Neural progenitor cell (in vitro differentiated cells): ENCODE results near the gene SLC35F2. TPM values are rescaled to one million over a fixed set of nuclear protein-coding genes. Genes with fewer than 3 reads are reported as not detected.

Experiments
- DNase-seq: peaks from one replicate; pipeline ENCODE4 v3.0.0-alpha.2; 2016; ENCODE audit warnings: low spot score
- H2AFZ ChIP-seq: fragments of 200-600 bp; sonication (generic); replicated peaks from 2 replicates; pipeline ENCODE4 v1.6.1; 2016; ENCODE audit warnings: antibody characterized with exemption
- H3F3A ChIP-seq: fragments of 200-600 bp; sonication (generic); 2 replicates; pipeline ENCODE4 v1.6.1; 2016; ENCODE audit warnings: antibody characterized with exemption, low read depth
- H3K27ac ChIP-seq: fragments of 200-600 bp; sonication (generic); 2 replicates; pipeline ENCODE4 v1.5.1; 2016; ENCODE audit warnings: mild to moderate bottlenecking
- H3K27me3 ChIP-seq: fragments of 200-600 bp; sonication (generic); 2 replicates; pipeline ENCODE4 v1.6.1; 2016; ENCODE audit warnings: mild to moderate bottlenecking, moderate library complexity
- H3K36me3 ChIP-seq: fragments of 200-600 bp; sonication (generic); 2 replicates; pipeline ENCODE4 v1.5.1; 2016
- H3K4me1 ChIP-seq: fragments of 200-600 bp; sonication (generic); 2 replicates; pipeline ENCODE4 v1.6.1; 2016; ENCODE audit warnings: mixed run types
- H3K4me2 ChIP-seq: fragments of 200-600 bp; sonication (generic); 2 replicates; pipeline ENCODE4 v1.6.1; 2016
- H3K4me3 ChIP-seq: fragments of 200-600 bp; sonication (generic); 2 replicates; pipeline ENCODE4 v1.5.1; 2016
- H3K79me2 ChIP-seq: fragments of 200-600 bp; sonication (generic); 2 replicates; pipeline ENCODE4 v1.6.1; 2016; ENCODE audit warnings: low read depth
- H3K9ac ChIP-seq: fragments of 200-600 bp; sonication (generic); 2 replicates; pipeline ENCODE4 v1.6.1; 2016
- H3K9me3 ChIP-seq: fragments of 200-600 bp; sonication (generic); 2 replicates; pipeline ENCODE4 v1.5.1; 2016; ENCODE audit warnings: low read depth
- H4K20me1 ChIP-seq: fragments of 200-600 bp; sonication (generic); 2 replicates; pipeline ENCODE4 v1.6.1; 2016; ENCODE audit warnings: low read depth
- H3K27ac Mint-ChIP-seq: 3 replicates; pipeline ENCODE4 v1.8.0; 2021; ENCODE audit warnings: mixed read lengths
- H3K27me3 Mint-ChIP-seq: 2 replicates; pipeline ENCODE4 v1.8.0; 2022; ENCODE audit warnings: low read depth, mild to moderate bottlenecking, inconsistent platforms, moderate library complexity, mixed read lengths; ENCODE audit not compliant: insufficient read depth
- H3K36me3 Mint-ChIP-seq: 3 replicates; pipeline ENCODE4 v1.8.0; 2021; ENCODE audit warnings: mixed read lengths
- H3K4me1 Mint-ChIP-seq: 3 replicates; pipeline ENCODE4 v1.8.0; 2021; ENCODE audit warnings: mixed read lengths
- H3K4me3 Mint-ChIP-seq: 3 replicates; pipeline ENCODE4 v1.8.0; 2021; ENCODE audit warnings: mild to moderate bottlenecking, moderate library complexity, mixed read lengths
- H3K9me3 Mint-ChIP-seq: 3 replicates; pipeline ENCODE4 v1.8.0; 2020; ENCODE audit warnings: mixed read lengths
- CTCF ChIP-seq: fragments of 200-600 bp; sonication (generic); IDR thresholded peaks from 2 replicates; pipeline ENCODE4 v1.5.1; 2017; ENCODE audit warnings: antibody characterized with exemption, mild to moderate bottlenecking
- EZH2 ChIP-seq: fragments of 200-600 bp; sonication (generic); IDR thresholded peaks from 2 replicates; pipeline ENCODE4 v1.6.1; 2017; ENCODE audit warnings: antibody characterized with exemption, mild to moderate bottlenecking, moderate library complexity
- EZH2phosphoT487 ChIP-seq: fragments of 200-600 bp; sonication (generic); IDR thresholded peaks from 2 replicates; pipeline ENCODE4 v1.6.1; 2017; ENCODE audit warnings: antibody characterized with exemption
- total RNA-seq: library from RNA; depleted of rRNA; stranded (reverse); fragments of >200 nt; gene quantifications from 2 replicates; pipeline ENCODE4 v1.2.3, GENCODE V29; 2015; ENCODE audit warnings: low replicate concordance

SLC35F2 gene
- total RNA-seq, 1 donor from 2014 or later = 9.8 TPM

GRCh38 chr11:107856981-107857517, 1.5 kb downstream of the SLC35F2 start:
- Histone ChIP-seq H4K20me1 (peaks cover 8% of the 10 kb centered on the region), H2AFZ (no peak overlapping the region), H3K27ac (no peak overlapping the region), H3K27me3 (peaks cover 32% of the 10 kb centered on the region), H3K9ac (no peak overlapping the region), H3K4me2 (peak overlapping the region; percentile 93), H3K36me3 (no peaks in the 10 kb centered on the region), H3K9me3 (no peaks in the 10 kb centered on the region), H3K79me2 (peaks cover 5% of the 10 kb centered on the region), H3K4me1 (peaks cover 6% of the 10 kb centered on the region), H3K4me3 (no peak overlapping the region), H3F3A (peaks cover 23% of the 10 kb centered on the region)
- no peak for TF ChIP-seq EZH2
- no peak for TF ChIP-seq CTCF
- TF ChIP-seq EZH2phosphoT487 = no peak
- no peak for DNase-seq
- H3K4me1 Mint-ChIP-seq = peaks cover 13% of the 10 kb centered on the region
- no peaks in the 10 kb centered on the region for H3K9me3 Mint-ChIP-seq
- no peaks in the 10 kb centered on the region for H3K36me3 Mint-ChIP-seq
- no peak overlapping the region for H3K27ac Mint-ChIP-seq
- peaks cover 51% of the 10 kb centered on the region for H3K27me3 Mint-ChIP-seq
- no peak overlapping the region for H3K4me3 Mint-ChIP-seq

- Histone ChIP-seq H2AFZ (no peak overlapping the region), H3K79me2 (peaks cover 5% of the 10 kb centered on the region)
- DNase-seq = no peak
Observed at GRCh38 chr11:107856180-107856980, 2.2 kb downstream of the SLC35F2 start.

GRCh38 chr11:107853070-107853469, 5.5 kb downstream of the SLC35F2 start:
- Mint-ChIP-seq H3K27ac (no peak overlapping the region), H3K27me3 (peaks cover 30% of the 10 kb centered on the region), H3K9me3 (no peaks in the 10 kb centered on the region), H3K36me3 (no peaks in the 10 kb centered on the region), H3K4me3 (no peak overlapping the region), H3K4me1 (peaks cover 12% of the 10 kb centered on the region)
- no peak for TF ChIP-seq CTCF
- no peak for TF ChIP-seq EZH2
- TF ChIP-seq EZH2phosphoT487 = no peak
- H4K20me1 ChIP-seq = peaks cover 26% of the 10 kb centered on the region
- H3K36me3 ChIP-seq = no peaks in the 10 kb centered on the region
- H3K4me1 ChIP-seq = peaks cover 9% of the 10 kb centered on the region
- DNase-seq = no peak
- peaks cover 5% of the 10 kb centered on the region for H3K79me2 ChIP-seq
- no peak overlapping the region for H3K4me3 ChIP-seq
- peaks cover 19% of the 10 kb centered on the region for H3K27me3 ChIP-seq
- H3K9ac ChIP-seq = no peak overlapping the region
- no peaks in the 10 kb centered on the region for H3K9me3 ChIP-seq
- H3K4me2 ChIP-seq = no peak overlapping the region
- no peak overlapping the region for H2AFZ ChIP-seq
- H3K27ac ChIP-seq = no peak overlapping the region
- peaks cover 14% of the 10 kb centered on the region for H3F3A ChIP-seq

More at GRCh38 chr11:107856180-107856980, 2.2 kb downstream of the SLC35F2 start:
- TF ChIP-seq EZH2phosphoT487 (no peak), EZH2 (no peak), CTCF (no peak)
- Histone ChIP-seq H3K4me1 (peaks cover 6% of the 10 kb centered on the region), H3K27ac (no peak overlapping the region), H4K20me1 (peaks cover 8% of the 10 kb centered on the region), H3K27me3 (peaks cover 32% of the 10 kb centered on the region), H3K4me3 (no peak overlapping the region), H3K36me3 (no peaks in the 10 kb centered on the region), H3K9me3 (no peaks in the 10 kb centered on the region), H3K9ac (no peak overlapping the region), H3F3A (peaks cover 23% of the 10 kb centered on the region), H3K4me2 (no peak overlapping the region)
- Mint-ChIP-seq H3K9me3 (no peaks in the 10 kb centered on the region), H3K27ac (no peak overlapping the region), H3K4me3 (no peak overlapping the region), H3K4me1 (peaks cover 13% of the 10 kb centered on the region), H3K36me3 (no peaks in the 10 kb centered on the region), H3K27me3 (peaks cover 51% of the 10 kb centered on the region)
